ENCODE measurements around the gene BYSL.

The BYSL gene

GRCh38 chr6:41976794-41977484 is 55.6 kb downstream of the BYSL start:
- no peak for DNase-seq

All from Kasumi-1 (cell line).